Tibial artery (tissue), 4 donors: Measurements from ENCODE around the gene ALDH4A1.

ENCODE experiments used
- DNase-seq, 2 donors: peaks; one replicate each; pipeline ENCODE4 v3.0.0-alpha.2; 2019
- H3K27ac ChIP-seq, 2 donors: fragments of 200-600 bp; sonication (generic) in 1 of 2; 1 replicate in 1 of 2; 2 replicates in 1 of 2; pipeline ENCODE4 v1.5.1; 2018 to 2019; ENCODE audit warnings: mild to moderate bottlenecking in 1 of 2
- H3K27me3 ChIP-seq, 2 donors: fragments of 200-600 bp; sonication (generic) in 1 of 2; one replicate each; pipeline versions ENCODE4 v1.5.1 to v1.6.0; 2016 to 2019
- H3K36me3 ChIP-seq, 3 donors: fragments of 200-600 bp; sonication (generic) in 2 of 3; one replicate each; pipeline ENCODE4 v1.5.1; 2016 to 2019; ENCODE audit warnings: mild to moderate bottlenecking in 2 of 3
- H3K4me1 ChIP-seq, 4 donors: fragments of 200-600 bp; sonication (generic) in 2 of 4; 1 replicate in 3 of 4; 2 replicates in 1 of 4; pipeline ENCODE4 v1.5.1; 2016 to 2019
- H3K4me3 ChIP-seq, 2 donors: fragments of 200-600 bp; sonication (generic) in 1 of 2; 1 replicate in 1 of 2; 2 replicates in 1 of 2; pipeline ENCODE4 v1.5.1; 2018 to 2019; ENCODE audit warnings: mild to moderate bottlenecking in 2 of 2
- H3K9me3 ChIP-seq, 3 donors: fragments of 200-600 bp; sonication (generic) in 1 of 3; one replicate each; pipeline ENCODE4 v1.5.1; 2016 to 2019
- intact Hi-C: fragments of 100-400 bp; cut with DNase I; formaldehyde crosslinking; loops from one replicate; pipeline ENCODE4 v1.15.0; 2023; ENCODE audit warnings: low total_unique reads
- TF ChIP-seq, protein P1 (sequence below), 2 experiments: fragments of 200-600 bp in 1 of 2; fragments of 450-650 bp in 1 of 2; IDR thresholded peaks; one replicate each; pipeline ENCODE4 v1.5.1; 2017 to 2019; ENCODE audit warnings: antibody characterized with exemption in 2 of 2, mild to moderate bottlenecking in 1 of 2, moderate library complexity in 1 of 2

Gene ALDH4A1

DNA sequence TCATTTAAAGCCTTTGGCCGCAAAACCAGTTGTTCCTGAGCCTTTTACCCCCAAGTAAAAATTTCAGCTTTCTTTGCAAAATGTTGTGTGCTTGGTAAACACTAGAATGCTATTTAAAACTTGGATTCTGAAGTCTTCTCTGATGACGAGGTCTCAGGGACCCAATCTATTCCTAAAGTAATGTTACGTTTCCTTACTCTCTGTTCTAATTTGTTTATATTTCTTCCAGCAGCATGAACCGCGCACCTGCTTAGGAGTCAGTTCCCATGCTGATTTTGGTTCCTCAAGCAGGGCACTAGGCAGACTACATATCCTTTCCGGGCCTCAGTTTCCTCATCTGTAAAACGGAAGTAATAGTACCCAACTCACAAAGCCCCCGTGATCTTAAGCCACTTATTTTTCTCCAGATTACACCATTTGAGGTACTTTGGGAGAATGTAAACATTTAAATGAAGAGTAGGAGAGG, 969 bp upstream of the ALDH4A1 start:
- H3K4me1 ChIP-seq = peaks cover 7 to 39% (median 33%) of the 10 kb centered on the region in 4 donors
- no peak for DNase-seq
- H3K36me3 ChIP-seq = peaks cover 6 to 30% (median 11%) of the 10 kb centered on the region in 3 donors
- peak overlapping the region; percentile 68 to 87 for H3K4me3 ChIP-seq
- intact Hi-C loops = loop anchor here (10.0 kb wide), 1 partner anchor 331 kb away; no protein-coding TSS in a partner anchor
- TF ChIP-seq, protein P1, sequence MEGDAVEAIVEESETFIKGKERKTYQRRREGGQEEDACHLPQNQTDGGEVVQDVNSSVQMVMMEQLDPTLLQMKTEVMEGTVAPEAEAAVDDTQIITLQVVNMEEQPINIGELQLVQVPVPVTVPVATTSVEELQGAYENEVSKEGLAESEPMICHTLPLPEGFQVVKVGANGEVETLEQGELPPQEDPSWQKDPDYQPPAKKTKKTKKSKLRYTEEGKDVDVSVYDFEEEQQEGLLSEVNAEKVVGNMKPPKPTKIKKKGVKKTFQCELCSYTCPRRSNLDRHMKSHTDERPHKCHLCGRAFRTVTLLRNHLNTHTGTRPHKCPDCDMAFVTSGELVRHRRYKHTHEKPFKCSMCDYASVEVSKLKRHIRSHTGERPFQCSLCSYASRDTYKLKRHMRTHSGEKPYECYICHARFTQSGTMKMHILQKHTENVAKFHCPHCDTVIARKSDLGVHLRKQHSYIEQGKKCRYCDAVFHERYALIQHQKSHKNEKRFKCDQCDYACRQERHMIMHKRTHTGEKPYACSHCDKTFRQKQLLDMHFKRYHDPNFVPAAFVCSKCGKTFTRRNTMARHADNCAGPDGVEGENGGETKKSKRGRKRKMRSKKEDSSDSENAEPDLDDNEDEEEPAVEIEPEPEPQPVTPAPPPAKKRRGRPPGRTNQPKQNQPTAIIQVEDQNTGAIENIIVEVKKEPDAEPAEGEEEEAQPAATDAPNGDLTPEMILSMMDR (IDR thresholded peaks at IDR 0.05) = no peak
- no peaks in the 10 kb centered on the region for H3K27me3 ChIP-seq
- peak overlapping the region; percentile 88 to 90 for H3K27ac ChIP-seq
- H3K9me3 ChIP-seq = no peaks in the 10 kb centered on the region

DNA sequence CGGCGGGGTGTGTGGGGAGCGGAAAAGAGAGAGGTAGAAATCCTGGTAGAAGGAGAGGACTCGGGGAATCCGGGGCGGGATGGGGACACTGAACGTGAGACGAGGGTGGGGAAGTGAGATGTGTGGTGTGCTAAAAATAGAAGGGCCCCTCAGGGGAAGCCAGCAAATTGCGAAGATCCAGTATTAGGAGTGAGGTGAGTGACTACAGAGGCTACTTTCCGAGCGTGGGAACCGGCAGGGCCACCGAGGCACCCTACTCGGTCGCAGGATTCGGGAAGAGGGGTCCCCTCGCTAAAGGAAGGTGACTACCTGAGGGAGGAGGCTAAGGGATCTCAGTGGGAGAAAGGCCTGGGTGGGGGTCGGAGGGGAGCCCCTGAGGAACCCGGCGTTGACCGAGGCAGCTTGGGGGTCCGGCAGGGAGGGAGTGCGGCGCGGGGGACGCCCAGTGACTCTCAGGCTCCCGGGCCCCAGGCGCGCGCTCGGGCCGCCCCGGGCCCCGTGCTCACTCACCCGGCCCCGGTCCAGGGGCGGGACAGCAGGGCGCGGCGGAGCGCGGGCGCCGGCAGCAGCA, 318 bp downstream of the ALDH4A1 start:
- H3K27ac ChIP-seq = peak overlapping the region; percentile 88 to 90
- H3K4me3 ChIP-seq = peak overlapping the region; percentile 68 to 87
- TF ChIP-seq, protein P1 (IDR thresholded peaks at IDR 0.05) = no peak
- no peaks in the 10 kb centered on the region for H3K27me3 ChIP-seq
- intact Hi-C loops = loop anchor here (10.0 kb wide), 1 partner anchor 333 kb away; no protein-coding TSS in a partner anchor
- peaks cover 0 to 29% (median 5%) of the 10 kb centered on the region in 3 donors for H3K36me3 ChIP-seq
- no peaks in the 10 kb centered on the region for H3K9me3 ChIP-seq
- H3K4me1 ChIP-seq = peaks cover 3 to 28% (median 20%) of the 10 kb centered on the region in 4 donors
- DNase-seq = peak in 1 of 2 donors; percentile 33

DNA sequence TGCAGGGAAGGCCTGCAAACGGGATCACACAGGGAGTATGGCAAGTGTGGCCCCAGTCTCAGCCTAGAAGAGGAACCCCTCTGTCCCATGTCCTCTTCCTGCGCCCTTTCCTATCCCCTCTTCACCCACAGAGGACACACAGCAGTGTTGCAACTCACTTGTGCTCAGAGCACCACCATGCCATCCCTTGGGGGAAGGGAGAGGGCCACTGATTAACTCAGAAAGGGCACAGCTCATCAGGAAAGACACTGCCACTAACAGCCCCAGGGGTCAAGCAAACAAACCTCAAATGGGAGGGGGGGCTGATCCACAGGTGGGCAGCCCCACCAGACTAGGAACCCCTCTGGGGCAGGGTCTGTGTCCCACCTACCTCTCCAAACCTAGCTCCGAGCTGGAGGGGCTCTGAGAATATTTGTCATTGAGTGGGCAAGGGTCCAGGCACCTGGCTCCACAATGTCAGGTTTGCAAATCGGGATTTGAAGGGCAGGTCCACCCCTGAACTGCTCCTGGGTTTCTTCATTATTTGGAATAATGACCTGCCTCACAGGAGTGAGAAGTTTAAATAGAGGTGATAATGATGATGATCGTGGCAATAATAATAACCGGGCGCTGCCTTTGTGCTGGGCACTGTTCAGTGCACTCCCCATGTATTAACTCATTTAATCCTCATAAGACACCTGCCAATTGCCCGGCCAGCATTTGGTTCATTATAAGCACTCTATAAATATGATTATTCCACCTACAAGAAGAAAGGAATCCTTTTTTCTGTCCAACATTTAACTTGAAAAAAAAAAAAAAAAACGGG, 1.0 kb downstream of the ALDH4A1 start:
- no peak for DNase-seq
- TF ChIP-seq, protein P1 (IDR thresholded peaks at IDR 0.05) = no peak
- H3K4me3 ChIP-seq = peak overlapping the region; percentile 68 to 87
- intact Hi-C loops = loop anchor here (10.0 kb wide), 1 partner anchor 333 kb away; no protein-coding TSS in a partner anchor
- peaks cover 0 to 31% (median 3%) of the 10 kb centered on the region in 3 donors for H3K36me3 ChIP-seq
- no peaks in the 10 kb centered on the region for H3K9me3 ChIP-seq
- H3K27ac ChIP-seq = peak overlapping the region; percentile 88 to 90
- H3K4me1 ChIP-seq = peaks cover 0 to 27% (median 18%) of the 10 kb centered on the region in 4 donors
- H3K27me3 ChIP-seq = no peaks in the 10 kb centered on the region

DNA sequence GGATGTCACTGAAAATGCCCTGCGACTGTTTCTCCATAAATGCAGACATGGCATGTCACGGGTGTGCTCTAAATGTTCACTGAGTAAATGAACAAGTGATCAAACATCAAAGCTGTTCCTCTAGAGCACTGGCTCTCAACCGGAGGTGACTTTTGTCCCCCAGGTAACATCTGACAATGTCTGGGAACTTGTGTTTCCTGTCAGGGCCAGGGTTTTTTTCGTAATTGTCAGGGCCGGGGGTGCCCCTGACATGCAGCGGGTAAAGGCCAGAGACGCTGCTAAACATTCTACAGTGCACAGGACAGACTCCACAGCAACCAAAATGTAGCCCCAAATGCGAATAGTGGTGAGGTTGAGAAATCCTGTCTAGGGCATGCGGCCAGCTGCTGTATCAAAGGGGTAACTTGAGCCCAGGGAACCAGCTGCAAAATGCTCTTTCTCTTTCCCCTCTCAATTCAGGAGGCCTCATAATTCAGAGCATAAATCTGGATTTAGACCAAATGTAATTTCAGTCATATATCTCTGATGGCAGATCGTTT, 2.0 kb downstream of the ALDH4A1 start:
- TF ChIP-seq, protein P1 (IDR thresholded peaks at IDR 0.05) = no peak
- Histone ChIP-seq H3K27ac (no peak overlapping the region), H3K9me3 (no peaks in the 10 kb centered on the region), H3K27me3 (no peaks in the 10 kb centered on the region), H3K4me3 (no peak overlapping the region), H3K36me3 (peaks cover 0 to 22% (median 0%) of the 10 kb centered on the region in 3 donors), H3K4me1 (peaks cover 0 to 27% (median 18%) of the 10 kb centered on the region in 4 donors)
- no peak for DNase-seq
- intact Hi-C loops = loop anchor here (10.0 kb wide), 1 partner anchor 334 kb away; no protein-coding TSS in a partner anchor

DNA sequence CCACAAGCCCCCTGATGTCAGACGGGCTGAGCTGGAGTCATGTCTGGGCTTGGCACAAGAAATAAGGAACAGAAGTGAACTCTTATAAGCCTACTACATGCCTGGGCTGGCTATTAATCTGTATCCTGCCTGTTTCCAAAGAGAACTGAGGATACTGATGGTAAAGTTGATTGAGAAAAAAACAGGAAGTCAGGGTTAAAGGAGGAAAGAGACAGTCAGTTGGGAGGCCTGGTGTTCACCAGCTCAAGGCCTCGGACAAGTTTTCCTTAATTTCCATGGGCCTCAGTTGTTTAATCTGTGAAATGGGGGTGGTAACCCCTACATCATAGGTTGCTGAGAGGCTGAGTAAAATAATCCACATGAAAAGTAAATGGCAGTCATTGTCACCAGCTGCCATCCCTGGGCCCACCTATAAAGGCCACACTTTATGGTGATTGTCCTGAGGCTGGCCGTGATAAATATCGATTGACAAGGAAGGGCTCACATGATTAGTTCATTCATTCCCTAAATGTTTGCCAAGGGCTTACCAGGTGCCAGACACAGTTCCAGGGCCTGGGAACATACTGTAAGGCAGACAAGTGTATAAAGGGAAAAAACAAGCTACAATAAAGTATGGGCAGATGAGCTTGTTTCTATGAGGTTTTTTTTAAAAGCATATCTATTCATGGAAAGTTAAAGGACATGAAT, 2.8 kb downstream of the ALDH4A1 start:
- Histone ChIP-seq H3K27me3 (no peaks in the 10 kb centered on the region), H3K9me3 (no peaks in the 10 kb centered on the region), H3K27ac (no peak overlapping the region), H3K4me1 (peaks cover 0 to 30% (median 18%) of the 10 kb centered on the region in 4 donors), H3K4me3 (no peak overlapping the region), H3K36me3 (peaks cover 0 to 13% (median 0%) of the 10 kb centered on the region in 3 donors)
- DNase-seq = no peak
- intact Hi-C loops = loop anchor here (10.0 kb wide), 1 partner anchor 335 kb away; no protein-coding TSS in a partner anchor
- TF ChIP-seq, protein P1 (IDR thresholded peaks at IDR 0.05) = no peak
